PFSK-1 (cell line): Measurements from ENCODE around the gene CDK6.

Experiments used
- FOXP2 ChIP-seq: optimal IDR thresholded peaks from 2 replicates; pipeline ENCODE3; 2011; ENCODE audit warnings: borderline replicate concordance, control low read depth, inconsistent platforms; ENCODE audit not compliant: insufficient read depth; ENCODE audit errors: extremely low read length, extremely low read depth
- POLR2AphosphoS5 ChIP-seq: IDR thresholded peaks from 2 replicates; pipeline ENCODE4 v1.6.1; 2012; ENCODE audit warnings: low read depth, mild to moderate bottlenecking, control low read depth, low read length, moderate library complexity
- REST ChIP-seq, 2 experiments: IDR thresholded peaks; 2 replicates each; pipeline versions ENCODE4 v1.6.1 to v1.8.0; 2011 to 2012; ENCODE audit warnings: low read depth in 2 of 2, low read length in 2 of 2, control low read depth in 1 of 2, inconsistent platforms in 1 of 2, mild to moderate bottlenecking in 1 of 2, moderate library complexity in 1 of 2; ENCODE audit not compliant: insufficient read depth in 1 of 2
- SIN3A ChIP-seq: IDR thresholded peaks from 2 replicates; pipeline ENCODE4 v1.6.1; 2012; ENCODE audit warnings: mild to moderate bottlenecking, low read length, moderate library complexity, borderline replicate concordance; ENCODE audit not compliant: insufficient read depth
- TAF1 ChIP-seq: IDR thresholded peaks from 2 replicates; pipeline ENCODE4 v1.6.1; 2012; ENCODE audit warnings: low read length, control low read depth, borderline replicate concordance; ENCODE audit not compliant: insufficient read depth

Gene CDK6

GRCh38 chr7:92831716-92832533 is 4.4 kb downstream of the CDK6 start:
- TF ChIP-seq TAF1 (no peak), SIN3A (no peak), REST (IDR thresholded peaks at IDR 0.05; ENCODE audit: insufficient read depth in 1 of 2, low read depth in 2 of 2, low read length in 2 of 2) (no peak), FOXP2 (no peak), POLR2AphosphoS5 (no peak)

DNA sequence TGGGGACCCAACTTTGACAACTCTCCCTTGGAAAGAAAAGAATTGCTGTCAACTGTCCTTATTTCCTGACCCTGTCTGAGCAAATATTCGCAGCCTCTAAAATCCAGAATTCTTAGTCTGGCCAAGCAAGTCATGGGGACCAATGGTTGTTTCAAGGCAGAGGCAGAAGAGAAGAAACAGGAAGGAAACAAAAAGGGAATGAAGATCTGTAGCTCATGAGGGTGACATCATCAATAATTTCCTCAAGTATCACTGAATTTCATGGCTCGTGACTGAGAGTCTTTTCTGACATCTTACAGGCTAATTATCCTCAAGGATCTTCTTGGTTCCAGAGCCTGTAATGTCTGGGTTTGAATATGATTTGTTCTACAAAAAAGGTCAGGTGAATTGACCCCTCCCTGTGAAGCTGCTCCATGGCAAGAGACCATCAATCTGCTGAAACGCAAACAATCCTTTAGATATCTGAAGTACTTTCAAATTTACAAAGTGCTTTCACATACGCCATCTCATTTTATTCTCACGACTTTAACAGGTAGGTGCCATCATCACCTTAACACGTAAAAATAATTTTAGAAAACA is 5.8 kb downstream of the CDK6 start:
- TF ChIP-seq FOXP2 (no peak), REST (IDR thresholded peaks at IDR 0.05; ENCODE audit: insufficient read depth in 1 of 2, low read depth in 2 of 2, low read length in 2 of 2) (no peak), TAF1 (no peak), SIN3A (no peak), POLR2AphosphoS5 (no peak)

DNA sequence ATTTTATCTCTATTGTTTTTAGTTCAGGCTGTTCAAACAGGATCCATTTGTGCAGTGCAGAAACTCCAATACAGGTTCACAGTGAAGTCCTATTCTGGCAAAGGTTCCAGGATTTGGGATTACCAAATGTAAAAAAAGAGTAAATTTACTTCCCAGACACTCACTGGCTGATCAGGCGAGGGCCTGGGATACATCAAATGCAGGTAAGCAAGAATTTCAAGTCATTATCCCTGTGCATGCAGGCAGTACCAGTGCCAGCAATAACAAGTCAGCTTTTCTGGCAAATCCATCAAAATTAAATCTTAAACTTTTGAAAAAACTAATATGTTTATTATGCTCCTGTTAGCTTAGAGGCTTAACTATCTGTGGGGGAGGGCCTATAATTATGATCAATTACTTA is 6.3 kb downstream of the CDK6 start:
- TF ChIP-seq SIN3A: no peak
- no peak for TF ChIP-seq POLR2AphosphoS5
- no peak for TF ChIP-seq FOXP2
- no peak for TF ChIP-seq TAF1
- no peak for TF ChIP-seq REST (IDR thresholded peaks at IDR 0.05; ENCODE audit: insufficient read depth in 1 of 2, low read depth in 2 of 2, low read length in 2 of 2)

- TF ChIP-seq FOXP2 (no peak), SIN3A (no peak), POLR2AphosphoS5 (no peak)
These were observed 8.8 kb downstream of the CDK6 start for GRCh38 chr7:92827464-92828120.

- TF ChIP-seq TAF1 (no peak), SIN3A (no peak), REST (IDR thresholded peaks at IDR 0.05; ENCODE audit: insufficient read depth in 1 of 2, low read depth in 2 of 2, low read length in 2 of 2) (no peak), FOXP2 (no peak), POLR2AphosphoS5 (no peak)
These were observed 10.0 kb downstream of the CDK6 start for GRCh38 chr7:92826258-92826938.
